Measurements from ENCODE around the gene TSPAN32. TPM values are rescaled to one million over a fixed set of nuclear protein-coding genes. Genes with fewer than 3 reads are reported as not detected.

TSPAN32 gene
- total and polyA plus RNA-seq, 2 donors (not counting 1 experiment from before 2014, with no cell fraction given) = 0.17 TPM; not detected in 1

GRCh38 chr11:2315395-2316168, 13.8 kb downstream of the TSPAN32 start:
- Histone ChIP-seq H3K36me3 (ENCODE audit: control insufficient read depth, insufficient read depth, low read length) (no peaks in the 10 kb centered on the region), H3K9me3 (ENCODE audit: control insufficient read depth, insufficient read depth, low read depth, low read length) (no peaks in the 10 kb centered on the region), H2AFZ (ENCODE audit: low read length) (peak overlapping the region; percentile 55), H3K27me3 (ENCODE audit: control insufficient read depth, insufficient read depth, low read length) (no peaks in the 10 kb centered on the region), H3K27ac (ENCODE audit: insufficient read depth, low read length) (no peak overlapping the region), H4K20me1 (ENCODE audit: control insufficient read depth, extremely low read depth, insufficient read depth, low read length) (no peaks in the 10 kb centered on the region), H3K79me2 (ENCODE audit: control insufficient read depth, insufficient read depth, low read length) (no peaks in the 10 kb centered on the region), H3K4me2 (ENCODE audit: extremely low read depth, insufficient read depth, low read length) (no peak overlapping the region), H3K4me1 (ENCODE audit: control insufficient read depth, extremely low read depth, insufficient read depth, low read length) (peaks cover 9% of the 10 kb centered on the region), H3K9ac (ENCODE audit: insufficient read depth, low read length) (no peak overlapping the region), H3K4me3 (replicated peaks in 1 of 4; ENCODE audit: control extremely low read depth in 1 of 4, insufficient read depth in 1 of 4, low read depth in 3 of 4, low read length in 4 of 4) (no peak overlapping the region)
- DNase-seq (ENCODE audit: low read depth in 2 of 2) = no peak
- TF ChIP-seq CTCF (conservative IDR thresholded peaks at IDR 0.05 in 1 of 2, IDR thresholded peaks at IDR 0.05 in 1 of 2; ENCODE audit: low read depth in 1 of 2, low read length in 2 of 2) (no peak), EZH2 (IDR thresholded peaks at IDR 0.05; ENCODE audit: low read length, missing control alignments) (no peak)

DNA sequence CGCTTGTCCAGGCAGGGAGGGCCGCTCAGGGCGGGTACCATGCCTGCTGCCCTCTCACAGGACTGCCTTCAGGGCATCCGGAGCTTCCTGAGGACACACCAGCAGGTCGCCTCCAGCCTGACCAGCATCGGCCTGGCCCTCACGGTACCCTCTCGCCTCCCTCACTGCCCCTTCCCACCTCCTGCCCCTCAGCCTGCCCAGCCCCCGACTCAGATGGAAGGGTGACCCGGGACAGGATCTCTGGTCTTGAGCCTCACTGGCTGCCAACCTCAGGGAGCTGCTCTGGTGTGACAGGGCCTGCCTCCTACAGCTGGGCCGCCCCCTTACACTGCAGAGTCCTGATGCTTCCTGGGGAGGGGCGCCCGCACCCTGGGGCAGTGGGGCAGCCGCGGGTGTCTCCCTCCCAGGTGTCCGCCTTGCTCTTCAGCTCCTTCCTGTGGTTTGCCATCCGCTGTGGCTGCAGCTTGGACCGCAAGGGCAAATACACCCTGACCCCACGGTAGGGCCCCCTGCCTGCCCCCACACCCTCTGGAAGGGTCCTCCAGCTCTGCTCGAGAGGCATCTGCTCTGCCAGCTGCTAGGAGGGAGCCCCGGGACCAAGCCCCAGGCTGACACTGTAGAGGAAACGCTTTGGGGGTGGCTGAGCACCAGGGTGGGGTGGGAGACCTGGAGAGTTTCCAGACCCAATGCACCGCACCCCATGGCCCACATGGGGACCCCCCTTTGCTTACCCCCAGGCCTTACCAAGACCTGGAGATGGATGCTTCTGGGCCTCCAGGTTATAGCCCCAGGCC, 14.6 kb downstream of the TSPAN32 start:
- Histone ChIP-seq H3K4me3 (replicated peaks in 1 of 4; ENCODE audit: control extremely low read depth in 1 of 4, insufficient read depth in 1 of 4, low read depth in 3 of 4, low read length in 4 of 4) (no peak overlapping the region), H3K4me1 (ENCODE audit: control insufficient read depth, extremely low read depth, insufficient read depth, low read length) (peaks cover 9% of the 10 kb centered on the region), H3K9me3 (ENCODE audit: control insufficient read depth, insufficient read depth, low read depth, low read length) (no peaks in the 10 kb centered on the region), H3K27me3 (ENCODE audit: control insufficient read depth, insufficient read depth, low read length) (no peaks in the 10 kb centered on the region), H3K79me2 (ENCODE audit: control insufficient read depth, insufficient read depth, low read length) (no peaks in the 10 kb centered on the region), H4K20me1 (ENCODE audit: control insufficient read depth, extremely low read depth, insufficient read depth, low read length) (no peaks in the 10 kb centered on the region), H3K27ac (ENCODE audit: insufficient read depth, low read length) (no peak overlapping the region), H3K9ac (ENCODE audit: insufficient read depth, low read length) (no peak overlapping the region), H3K36me3 (ENCODE audit: control insufficient read depth, insufficient read depth, low read length) (no peaks in the 10 kb centered on the region), H3K4me2 (ENCODE audit: extremely low read depth, insufficient read depth, low read length) (no peak overlapping the region), H2AFZ (ENCODE audit: low read length) (no peak overlapping the region)
- no peak for DNase-seq (ENCODE audit: low read depth in 2 of 2)
- no peak for TF ChIP-seq CTCF (conservative IDR thresholded peaks at IDR 0.05 in 1 of 2, IDR thresholded peaks at IDR 0.05 in 1 of 2; ENCODE audit: low read depth in 1 of 2, low read length in 2 of 2)
- TF ChIP-seq EZH2 (IDR thresholded peaks at IDR 0.05; ENCODE audit: low read length, missing control alignments) = no peak

GRCh38 chr11:2316963-2317244, 15.1 kb downstream of the TSPAN32 start:
- H3K4me2 ChIP-seq (ENCODE audit: extremely low read depth, insufficient read depth, low read length) = no peak overlapping the region
- TF ChIP-seq CTCF (conservative IDR thresholded peaks at IDR 0.05 in 1 of 2, IDR thresholded peaks at IDR 0.05 in 1 of 2; ENCODE audit: low read depth in 1 of 2, low read length in 2 of 2) = no peak
- no peak for TF ChIP-seq EZH2 (IDR thresholded peaks at IDR 0.05; ENCODE audit: low read length, missing control alignments)
- no peak for DNase-seq (ENCODE audit: low read depth in 2 of 2)
- H3K27ac ChIP-seq (ENCODE audit: insufficient read depth, low read length) = no peak overlapping the region
- H3K27me3 ChIP-seq (ENCODE audit: control insufficient read depth, insufficient read depth, low read length) = no peaks in the 10 kb centered on the region
- peaks cover 9% of the 10 kb centered on the region for H3K4me1 ChIP-seq (ENCODE audit: control insufficient read depth, extremely low read depth, insufficient read depth, low read length)
- no peak overlapping the region for H2AFZ ChIP-seq (ENCODE audit: low read length)
- H3K4me3 ChIP-seq (replicated peaks in 1 of 4; ENCODE audit: control extremely low read depth in 1 of 4, insufficient read depth in 1 of 4, low read depth in 3 of 4, low read length in 4 of 4) = no peak overlapping the region
- H3K9ac ChIP-seq (ENCODE audit: insufficient read depth, low read length) = no peak overlapping the region
- H3K79me2 ChIP-seq (ENCODE audit: control insufficient read depth, insufficient read depth, low read length) = no peaks in the 10 kb centered on the region
- no peaks in the 10 kb centered on the region for H3K36me3 ChIP-seq (ENCODE audit: control insufficient read depth, insufficient read depth, low read length)
- no peaks in the 10 kb centered on the region for H3K9me3 ChIP-seq (ENCODE audit: control insufficient read depth, insufficient read depth, low read depth, low read length)
- no peaks in the 10 kb centered on the region for H4K20me1 ChIP-seq (ENCODE audit: control insufficient read depth, extremely low read depth, insufficient read depth, low read length)

Data from fibroblast of lung (primary cell).